ENCODE measurements around the gene CAMK1D.
"Not testable (repeated sequence)": the region's sequence is repeated elsewhere in the genome, so short reads cannot be mapped to it uniquely, and the experiment has no call there.

The CAMK1D gene

DNA sequence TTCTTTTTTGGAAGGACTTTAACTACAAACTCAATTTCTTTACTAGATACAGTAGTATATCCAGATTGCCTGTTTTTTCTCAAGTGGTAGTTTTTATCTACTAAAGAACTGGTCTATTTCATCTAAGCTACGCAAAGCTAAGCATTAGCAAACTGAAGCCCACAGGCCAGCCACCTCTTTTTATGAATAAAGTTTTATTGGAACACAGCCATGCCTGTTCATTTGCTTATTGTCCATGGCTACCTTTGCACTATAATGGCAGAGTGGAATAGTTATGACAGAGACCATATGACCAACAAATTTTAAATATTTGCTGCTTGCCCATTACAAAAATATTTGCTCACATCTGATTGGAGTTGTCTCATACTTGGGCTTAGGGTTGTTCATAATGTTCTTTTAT, 168.7 kb downstream of the CAMK1D start:
- no peak for DNase-seq (ENCODE audit: low read depth)

DNA sequence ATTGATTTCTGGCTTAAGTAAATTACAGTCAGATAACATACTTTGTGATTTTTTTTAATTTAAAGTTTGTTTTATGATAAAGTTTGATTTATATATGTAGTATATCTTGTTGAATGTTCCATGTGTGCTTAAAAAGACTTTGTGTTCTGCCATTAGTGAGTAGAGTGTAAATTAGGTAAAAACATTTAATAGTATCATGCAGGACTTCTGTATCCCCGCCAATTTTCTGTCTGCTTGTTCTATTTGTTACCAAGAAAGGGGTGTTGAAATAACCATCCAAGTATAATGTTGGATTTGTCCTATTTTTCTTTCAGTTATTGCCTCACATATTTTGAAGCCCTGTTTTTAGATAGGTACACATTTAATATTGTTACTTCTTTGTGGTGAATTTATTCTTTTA, 172.1 kb downstream of the CAMK1D start:
- no peak for DNase-seq (ENCODE audit: low read depth)

DNA sequence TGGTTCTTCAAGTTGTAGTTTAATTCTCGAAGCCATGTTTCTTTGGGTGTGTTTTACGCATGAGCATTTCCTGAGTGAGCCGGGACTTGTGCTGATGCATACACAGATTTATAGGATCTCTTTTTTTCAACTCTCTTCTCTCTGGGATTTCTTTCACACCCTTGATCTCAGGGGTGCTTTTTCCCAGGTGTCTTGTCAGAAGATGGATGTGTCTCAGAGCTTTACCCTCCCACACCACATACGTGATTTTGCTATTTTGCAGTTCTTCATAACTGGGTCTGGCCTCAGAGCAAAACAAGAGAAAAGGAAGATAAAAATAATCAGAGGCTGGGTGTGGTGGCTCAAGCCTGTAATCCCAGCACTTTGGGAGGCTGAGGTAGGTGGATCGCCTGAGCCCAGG, 177.0 kb downstream of the CAMK1D start:
- DNase-seq (ENCODE audit: low read depth), result no peak

DNA sequence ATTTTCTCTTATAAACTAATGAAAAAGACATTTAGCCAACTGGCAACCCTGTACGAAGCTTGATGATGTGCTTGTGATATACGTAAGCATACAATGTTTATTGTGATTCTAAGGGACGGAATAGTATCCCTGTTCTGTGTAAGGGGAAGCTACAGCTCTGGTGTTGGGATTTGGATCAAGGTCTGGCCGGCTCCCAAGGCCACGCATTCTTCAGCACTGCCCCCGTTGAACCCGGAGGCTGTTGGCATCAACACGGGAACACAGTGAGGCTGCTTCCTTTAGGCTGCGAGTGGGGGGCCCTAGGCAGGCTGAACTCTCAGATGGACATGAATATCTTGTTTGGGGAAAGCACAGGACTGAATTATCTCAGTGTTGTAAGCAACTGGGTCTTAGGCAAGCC, 180.6 kb downstream of the CAMK1D start:
- no peak for DNase-seq (ENCODE audit: low read depth)

DNA sequence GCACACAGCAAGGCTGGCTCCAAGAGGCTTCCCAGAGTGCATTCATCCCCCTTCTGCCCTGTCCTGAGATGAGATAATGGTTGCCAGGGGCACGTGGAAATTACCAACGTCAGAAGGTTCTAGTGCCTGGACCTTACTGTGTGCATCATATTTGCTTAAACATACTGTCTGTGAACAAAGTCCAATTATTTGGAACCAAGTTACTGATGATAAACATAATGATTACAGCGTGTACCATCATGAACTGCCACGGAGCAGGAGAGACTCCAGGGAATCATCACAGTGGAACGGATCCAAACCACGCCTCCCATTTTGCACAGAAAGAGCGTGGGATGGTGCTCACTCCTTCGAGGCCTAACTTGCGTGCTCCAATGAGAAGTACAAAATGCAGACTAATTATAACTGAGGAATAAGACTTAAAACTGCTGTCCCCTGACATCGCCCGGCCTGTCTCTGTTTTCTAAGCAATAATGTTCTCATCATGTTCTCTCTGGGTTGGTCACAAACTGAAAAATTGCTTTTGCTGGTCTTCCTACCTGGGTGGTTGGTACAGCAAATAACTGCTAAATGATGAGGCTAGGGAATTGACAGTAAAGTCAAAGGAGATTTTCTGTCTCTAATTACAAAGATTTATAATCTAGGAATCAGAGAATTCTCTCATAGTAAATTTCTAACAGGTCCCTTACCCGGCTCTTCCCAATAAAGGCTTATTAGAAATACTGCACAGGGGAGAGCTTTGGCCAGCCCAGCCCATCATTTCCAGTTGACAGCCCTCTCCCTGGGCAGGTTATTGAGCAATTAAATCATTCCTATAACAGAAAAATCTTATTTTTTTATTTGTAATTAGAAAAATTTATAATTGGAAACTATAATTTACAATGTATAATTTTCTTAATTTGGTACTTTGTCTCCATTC, 182.2 kb downstream of the CAMK1D start:
- no peak for DNase-seq (ENCODE audit: low read depth)

DNA sequence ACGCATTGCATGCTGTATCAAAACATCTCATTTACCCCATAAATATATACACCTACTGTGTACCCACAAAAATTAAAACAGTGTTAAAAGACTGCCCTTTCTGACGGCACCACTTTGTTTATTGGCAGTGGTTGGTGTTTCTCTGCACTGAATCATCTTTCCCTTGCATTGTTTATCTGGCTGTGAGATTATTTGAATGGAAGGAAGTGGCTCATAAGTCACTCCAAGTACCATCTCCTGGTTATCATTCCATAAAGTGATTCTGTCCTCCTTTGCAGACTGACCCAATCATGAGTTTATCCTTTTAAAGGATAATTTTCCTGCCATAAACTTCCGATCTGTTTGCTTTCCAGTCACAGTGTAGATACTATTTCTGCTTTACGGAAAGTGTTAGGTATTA, 183.8 kb downstream of the CAMK1D start:
- no peak for DNase-seq (ENCODE audit: low read depth)

DNA sequence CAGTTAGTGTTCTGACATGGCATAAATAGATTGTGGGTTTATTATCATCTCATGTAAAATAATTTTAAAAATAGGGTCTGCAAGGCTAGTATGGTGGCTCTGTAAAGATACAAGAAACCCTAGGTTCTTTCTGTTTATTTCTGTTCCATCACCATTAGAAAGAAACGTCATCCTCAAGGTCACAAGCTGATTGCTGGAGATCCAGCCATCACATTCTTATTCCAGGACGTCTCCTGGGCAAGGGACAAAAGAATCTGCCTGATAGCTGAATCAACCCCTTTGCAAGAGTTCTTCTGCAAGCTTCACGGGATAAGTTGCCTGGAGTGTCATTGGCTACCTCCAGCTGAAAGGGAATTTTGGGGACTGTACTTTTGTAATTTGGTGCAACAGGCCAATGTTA, 184.4 kb downstream of the CAMK1D start:
- no peak for DNase-seq (ENCODE audit: low read depth)

DNA sequence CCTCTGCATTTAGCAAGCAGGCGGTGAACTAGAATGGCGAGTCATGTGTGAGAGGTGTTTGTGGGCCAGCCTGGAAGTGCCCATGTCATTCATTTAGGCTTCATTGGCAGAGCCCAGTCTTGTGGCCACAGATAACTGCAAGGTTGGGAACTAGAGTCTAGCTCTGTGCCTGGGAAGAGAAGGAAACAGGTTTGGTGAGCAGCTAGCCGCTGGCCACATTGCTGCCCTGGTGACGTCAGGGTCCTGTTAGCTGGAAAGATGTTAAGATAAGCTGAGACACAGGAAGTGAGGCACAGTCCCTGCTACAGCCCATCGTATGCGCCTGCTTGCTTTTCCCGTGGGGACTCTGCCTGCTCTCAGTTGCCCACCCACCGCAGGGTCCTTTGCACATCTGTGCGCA, 185.5 kb downstream of the CAMK1D start:
- no peak for DNase-seq (ENCODE audit: low read depth)

DNA sequence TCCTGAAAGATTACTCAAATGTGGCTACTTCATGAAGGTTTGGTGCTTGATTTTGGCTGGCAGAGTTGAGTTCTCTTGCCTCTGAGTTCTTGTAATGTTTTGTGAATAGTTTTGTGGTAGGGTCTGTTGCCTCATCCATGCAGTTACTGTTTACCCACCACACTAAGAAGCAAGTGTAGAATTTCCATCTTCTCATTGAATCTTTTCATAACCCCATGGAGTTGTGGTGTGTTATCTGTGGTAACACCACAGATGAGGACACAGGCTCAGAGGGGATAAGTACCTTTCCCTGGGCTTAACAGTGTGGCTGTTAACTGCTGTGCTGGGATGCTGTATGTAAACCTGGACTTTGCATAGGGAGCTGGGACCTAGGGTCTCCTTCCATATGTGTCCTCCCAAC, 186.3 kb downstream of the CAMK1D start:
- no peak for DNase-seq (ENCODE audit: low read depth)

DNA sequence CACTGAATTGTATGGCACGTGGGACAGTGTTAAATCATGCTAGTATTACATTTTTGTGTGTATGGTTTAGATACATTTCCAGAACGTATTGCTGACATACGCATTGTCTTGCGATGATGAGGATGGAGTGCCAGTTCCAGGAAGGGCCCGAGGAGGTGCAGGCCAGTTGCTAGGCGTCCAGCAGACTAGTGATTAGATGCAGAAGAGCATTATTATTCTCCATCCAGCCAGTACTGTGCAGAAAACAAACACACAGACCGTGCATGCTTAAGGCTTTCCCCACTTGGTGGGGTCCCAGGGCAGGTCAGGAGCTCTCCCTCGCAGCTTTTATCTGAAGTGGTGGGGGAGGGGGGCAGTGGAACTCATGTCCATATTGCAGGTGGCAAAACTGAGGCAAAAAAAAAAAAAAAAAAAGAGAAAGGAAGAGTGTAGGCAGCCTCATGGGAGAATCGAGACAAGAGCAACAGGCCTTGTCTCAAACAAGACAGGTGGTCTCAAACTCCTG, 189.2 kb downstream of the CAMK1D start:
- no peak for DNase-seq (ENCODE audit: low read depth)

DNA sequence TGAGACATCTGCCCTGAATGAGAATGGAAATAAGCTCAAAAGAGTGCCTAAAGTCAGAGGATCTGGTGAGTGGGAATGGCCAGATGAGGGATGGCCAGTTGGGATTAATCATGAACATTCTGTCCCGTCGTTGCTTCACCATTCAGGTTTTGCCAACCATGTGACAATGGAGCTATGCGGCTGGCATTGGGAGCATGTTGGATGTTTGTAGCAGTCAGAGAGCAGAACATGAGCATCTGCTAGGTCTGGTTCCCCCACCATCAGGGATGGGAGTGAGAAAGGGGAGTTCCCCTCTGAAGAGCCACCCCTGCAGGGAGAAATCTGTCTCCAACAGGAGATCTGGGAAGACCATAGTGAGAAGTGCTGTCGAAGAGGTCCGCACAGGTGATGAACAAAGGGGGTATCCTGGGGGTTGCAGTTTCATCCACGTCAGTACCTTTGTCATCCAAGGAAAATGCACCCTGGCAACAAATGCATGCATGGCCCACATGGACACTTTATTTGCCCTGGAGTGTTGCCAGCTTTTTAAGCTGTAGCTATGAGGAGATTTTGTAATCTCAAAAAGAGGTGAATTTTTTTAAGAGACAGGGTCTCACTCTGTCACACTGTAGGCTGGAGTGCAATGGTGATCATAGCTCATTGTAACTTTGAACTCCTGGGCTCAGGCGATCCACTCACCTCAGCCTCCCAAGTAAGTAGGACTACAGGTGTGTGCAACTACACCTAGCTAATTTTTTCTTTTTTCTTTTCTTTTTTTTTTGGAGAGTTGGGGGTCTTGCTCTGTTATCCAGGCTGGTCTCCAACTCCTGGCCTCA, 190.2 kb downstream of the CAMK1D start:
- DNase-seq (ENCODE audit: low read depth), result no peak

DNA sequence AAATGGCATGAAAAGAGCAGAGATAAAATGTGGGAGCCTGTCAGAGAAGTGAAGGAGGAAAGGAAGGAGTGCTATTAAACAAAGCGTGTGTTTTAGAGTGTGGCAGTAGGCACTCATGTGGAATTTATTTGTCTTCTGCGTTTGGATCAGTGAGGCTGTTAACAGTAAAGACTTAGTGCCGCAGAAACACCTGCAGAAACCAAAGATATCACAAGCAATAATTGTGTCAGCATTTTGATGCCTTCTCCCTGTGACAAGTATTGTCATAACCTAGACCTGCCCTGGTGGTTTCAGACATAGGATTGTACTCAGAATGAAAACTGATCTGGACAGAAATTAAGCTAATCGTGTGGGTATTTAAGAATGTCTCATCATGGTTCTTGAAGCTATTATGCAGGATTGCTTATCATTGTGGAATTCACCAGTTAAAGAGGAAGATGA, 191.0 kb downstream of the CAMK1D start:
- no peak for DNase-seq (ENCODE audit: low read depth)

DNA sequence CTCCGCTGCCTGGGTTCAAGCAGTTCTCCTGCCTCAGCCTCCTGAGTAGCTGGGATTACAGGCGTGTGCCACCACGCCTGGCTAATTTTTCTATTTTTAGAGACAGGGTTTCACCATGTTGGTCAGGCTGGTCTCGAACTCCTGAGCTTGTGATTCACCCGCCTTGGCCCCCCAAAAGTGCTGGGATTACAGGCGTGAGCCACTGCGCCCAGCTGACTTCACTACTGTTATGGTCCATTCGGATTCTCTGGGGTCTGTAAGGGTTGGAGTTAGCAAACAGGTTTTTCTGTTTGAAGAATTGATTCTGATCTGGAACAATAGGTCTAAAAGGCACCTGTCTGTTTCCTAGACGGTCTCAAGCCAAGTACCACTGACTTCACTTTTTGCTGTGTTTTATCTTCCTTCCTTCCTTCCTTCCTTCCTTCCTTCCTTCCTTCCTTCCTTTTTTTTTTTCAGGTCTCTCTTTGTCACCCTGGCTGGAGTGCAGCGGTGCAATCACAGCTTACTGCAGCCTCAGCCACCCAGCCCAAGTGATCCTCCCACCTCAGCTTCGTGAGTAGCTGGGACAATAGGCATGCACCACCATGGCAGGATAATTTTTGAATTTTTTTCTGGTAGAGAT, 192.2 kb downstream of the CAMK1D start:
- DNase-seq (ENCODE audit: low read depth), result no peak

DNA sequence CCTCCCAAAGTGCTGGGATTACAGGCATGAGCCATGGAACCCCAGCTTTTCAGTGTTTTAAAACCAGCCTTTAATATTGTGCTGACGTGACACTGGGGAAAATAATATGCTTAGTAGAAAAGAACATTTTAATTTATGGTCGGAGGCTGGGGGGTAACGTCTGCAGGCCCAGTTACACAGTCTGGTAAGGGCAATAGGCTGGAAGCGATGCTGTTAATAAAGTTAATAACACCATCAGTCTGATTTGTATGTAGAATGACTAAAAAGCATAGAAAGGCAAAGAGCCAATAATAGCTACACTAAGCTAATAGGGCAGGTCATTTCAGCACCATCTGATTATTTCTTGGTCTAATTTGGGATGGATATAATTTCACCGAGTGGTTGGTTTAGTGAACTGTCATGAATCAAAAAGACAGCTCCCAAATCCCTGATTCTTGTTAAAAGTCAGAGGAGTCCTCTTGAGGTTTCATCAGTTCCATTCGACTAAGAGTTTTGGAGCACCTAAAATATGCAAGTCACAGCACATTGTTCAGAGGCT, 192.9 kb downstream of the CAMK1D start:
- no peak for DNase-seq (ENCODE audit: low read depth)

DNA sequence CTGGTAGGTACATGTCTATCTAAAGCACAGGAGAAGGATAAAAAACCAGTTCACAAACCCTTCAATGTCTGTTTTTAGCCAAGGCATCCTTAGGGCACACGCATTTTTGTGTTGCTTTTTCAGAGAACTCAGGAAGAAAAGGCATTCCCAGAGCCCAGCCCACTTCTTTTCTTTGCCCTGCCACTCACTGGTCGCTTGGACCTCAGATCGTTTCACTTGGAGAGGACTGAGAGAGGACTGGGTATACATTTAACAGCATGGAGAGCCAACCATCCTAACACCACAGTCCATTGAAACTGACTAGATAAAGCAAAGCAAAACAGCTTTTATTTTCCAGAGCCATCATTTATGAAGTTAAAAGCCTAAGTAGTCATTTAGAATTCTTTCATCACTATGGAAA, 194.2 kb downstream of the CAMK1D start:
- no peak for DNase-seq (ENCODE audit: low read depth)

DNA sequence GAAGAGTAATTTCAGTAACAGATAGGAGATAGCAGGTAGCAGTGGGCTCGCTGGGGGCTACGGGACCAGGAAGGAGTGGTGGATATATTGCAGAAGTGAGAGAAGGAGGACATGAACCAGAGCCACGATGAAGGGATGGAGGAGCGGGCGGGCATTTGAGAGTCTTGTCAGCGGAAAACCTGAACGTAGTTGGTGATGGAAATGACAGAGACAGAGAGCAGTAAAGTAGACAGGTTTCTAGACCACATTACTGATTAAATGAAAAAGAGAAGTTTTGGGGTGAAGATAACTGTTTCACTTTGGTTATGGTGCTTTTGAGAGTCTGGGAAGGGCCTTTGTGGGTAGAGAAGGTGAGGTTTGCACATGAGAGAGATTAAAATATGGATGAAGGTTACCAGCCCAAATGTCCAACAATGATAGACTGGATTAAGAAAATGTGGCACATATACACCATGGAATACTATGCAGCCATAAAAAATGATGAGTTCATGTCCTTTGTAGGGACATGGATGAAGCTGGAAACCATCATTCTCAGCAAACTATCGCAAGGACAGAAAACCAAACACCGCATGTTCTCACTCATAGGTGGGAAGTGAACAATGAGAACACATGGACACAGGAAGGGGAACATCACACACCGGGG, 196.9 kb downstream of the CAMK1D start:
- DNase-seq (ENCODE audit: low read depth), result not testable (repeated sequence)

DNA sequence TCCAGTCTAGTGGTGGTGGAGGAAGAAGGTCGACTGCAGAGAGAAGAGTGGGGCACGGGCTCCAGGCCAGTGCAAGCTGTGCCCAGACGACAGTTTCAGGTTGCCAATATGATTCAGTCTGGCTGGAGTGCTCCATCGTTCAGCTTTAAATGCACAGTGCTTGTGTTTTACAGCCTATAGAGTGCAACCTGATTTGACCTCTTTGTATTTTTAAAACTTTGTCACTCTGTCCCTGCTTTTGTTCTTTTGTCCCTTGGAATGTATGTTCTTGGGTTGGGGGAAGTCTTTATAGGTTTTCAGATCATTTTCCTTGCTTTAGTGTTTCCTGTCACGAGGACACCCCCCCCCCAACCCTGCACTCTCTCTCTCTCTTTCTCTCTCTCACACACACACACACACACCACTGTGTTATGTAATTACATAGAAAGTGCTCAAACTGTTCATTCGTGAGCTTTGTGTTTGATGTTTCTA, 198.0 kb downstream of the CAMK1D start:
- no peak for DNase-seq (ENCODE audit: low read depth)

DNA sequence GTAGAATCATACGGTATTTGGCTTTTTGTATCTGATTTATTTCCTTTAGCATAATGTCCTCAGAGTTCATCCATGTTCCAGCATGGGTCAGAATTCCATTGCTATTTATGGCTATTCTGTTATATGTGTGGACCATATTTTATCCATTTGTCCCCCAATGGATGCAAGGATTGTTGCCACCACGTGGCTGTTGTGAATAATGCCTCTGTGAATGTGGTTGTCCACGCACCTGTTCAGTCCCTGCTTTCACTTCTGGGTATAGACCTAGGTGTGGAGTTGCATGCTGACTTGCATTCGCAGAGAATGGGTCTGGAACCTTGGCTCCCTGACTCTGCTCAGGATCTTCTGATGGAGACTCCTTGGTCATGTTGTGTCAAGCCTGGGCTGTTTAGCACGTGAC, 199.9 kb downstream of the CAMK1D start:
- no peak for DNase-seq (ENCODE audit: low read depth)

DNA sequence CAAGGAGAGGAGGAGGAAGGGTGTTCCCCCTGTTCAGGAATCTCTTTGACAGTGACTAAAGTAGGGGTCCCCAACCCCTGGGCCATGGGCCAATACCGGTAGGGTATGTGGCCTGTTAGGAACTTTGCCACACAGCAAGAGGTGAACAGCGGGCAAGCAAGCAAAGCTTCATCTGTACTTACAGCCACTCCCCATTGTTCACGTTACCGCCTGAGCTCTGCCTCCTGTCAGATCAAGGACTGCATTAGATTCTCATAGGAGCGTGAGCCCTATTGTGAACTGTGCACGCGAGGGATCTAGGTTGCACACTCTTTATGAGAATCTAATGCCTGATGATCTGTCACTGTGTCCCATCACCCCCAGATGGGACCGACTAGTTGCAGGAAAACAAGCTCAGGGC, 201.6 kb downstream of the CAMK1D start:
- no peak for DNase-seq (ENCODE audit: low read depth)

DNA sequence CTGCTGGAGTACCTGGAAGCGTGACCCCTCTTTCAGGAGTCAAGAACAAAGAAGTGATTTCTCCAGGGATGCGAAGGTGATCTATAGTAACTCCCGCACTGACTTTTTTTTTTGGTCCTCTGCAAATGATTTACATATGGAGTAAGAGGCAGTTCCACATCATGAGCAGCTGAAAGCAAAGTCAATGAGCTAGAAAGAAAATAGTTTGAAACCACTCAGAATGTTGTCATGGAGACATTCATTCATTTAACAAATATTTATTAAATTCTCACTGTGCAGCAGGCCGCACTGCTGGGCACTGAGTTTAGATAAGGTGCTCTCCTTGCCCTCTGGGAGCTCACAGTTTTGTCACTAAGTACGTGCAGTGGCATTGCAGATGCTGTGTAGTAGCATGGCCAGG, 206.7 kb downstream of the CAMK1D start:
- no peak for DNase-seq (ENCODE audit: low read depth)

DNA sequence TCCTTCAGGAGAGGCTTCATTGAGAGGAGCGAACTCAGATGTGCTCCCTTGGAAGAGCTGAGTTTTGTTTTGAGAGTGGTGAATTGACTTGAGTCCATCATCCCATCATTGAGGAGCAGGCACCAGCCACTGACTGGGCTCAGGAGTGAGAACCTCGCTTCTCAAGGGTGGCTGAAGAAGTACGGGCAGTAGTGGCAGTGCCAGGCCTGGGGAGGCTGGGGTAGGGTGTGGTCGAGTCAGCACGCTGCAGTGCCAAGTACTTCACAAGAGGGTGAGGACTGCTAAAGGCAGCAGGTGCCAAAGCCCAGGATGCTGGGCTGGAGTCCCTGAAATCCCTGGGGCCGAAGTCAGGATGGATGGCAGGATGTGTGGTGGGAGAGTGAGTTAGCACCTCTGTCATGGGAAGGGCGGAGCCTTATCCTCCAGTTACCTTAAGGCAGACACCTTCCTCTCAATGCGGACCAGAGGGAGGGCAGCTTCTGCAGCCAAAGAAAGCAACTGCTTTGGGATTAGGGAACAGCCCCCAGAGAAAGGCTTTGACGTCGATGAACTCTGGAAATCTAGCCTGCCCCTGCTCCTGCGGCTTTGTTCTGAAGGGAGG, 210.3 kb downstream of the CAMK1D start:
- no peak for DNase-seq (ENCODE audit: low read depth)

All from stimulated activated CD8-positive, alpha-beta memory T cell treated with anti-CD3 and anti-CD28 coated beads, Interleukin-15, amount 100 ng/mL, for 1 hour (primary cell).